H7 (cell line): ENCODE results near the gene GMDS. TPM values are rescaled to one million over a fixed set of nuclear protein-coding genes. Genes with fewer than 3 reads are reported as not detected.

Source experiments
- DNase-seq: peaks from one replicate; pipeline ENCODE4 v3.0.0; 2012
- H3K27me3 ChIP-seq: 2 replicates; pipeline ENCODE4 v1.6.0; 2011; ENCODE audit warnings: mild to moderate bottlenecking, low read length; ENCODE audit not compliant: control insufficient read depth, insufficient read depth
- H3K36me3 ChIP-seq: replicated peaks from 2 replicates; pipeline ENCODE4 v1.5.1; 2011; ENCODE audit warnings: low read length; ENCODE audit not compliant: control insufficient read depth, insufficient read depth
- H3K4me3 ChIP-seq: 2 replicates; pipeline ENCODE4 v1.5.1; 2011; ENCODE audit warnings: low read depth, mild to moderate bottlenecking, control low read depth, low read length, moderate library complexity; ENCODE audit not compliant: insufficient read depth
- total RNA-seq: library from RNA; depleted of rRNA; stranded (reverse); fragments of >200 nt; shearing (Covaris generic); gene quantifications from 2 replicates; pipeline ENCODE4 v1.2.3, GENCODE V29; 2014

The GMDS gene
- total RNA-seq, 1 experiment from 2014 or later = 9.0 TPM

- DNase-seq = no peak
- H3K4me3 ChIP-seq = no peak overlapping the region
- no peaks in the 10 kb centered on the region for H3K36me3 ChIP-seq
- no peaks in the 10 kb centered on the region for H3K27me3 ChIP-seq
Measured at GRCh38 chr6:1884313-1884712, 361.1 kb downstream of the GMDS start.

DNA sequence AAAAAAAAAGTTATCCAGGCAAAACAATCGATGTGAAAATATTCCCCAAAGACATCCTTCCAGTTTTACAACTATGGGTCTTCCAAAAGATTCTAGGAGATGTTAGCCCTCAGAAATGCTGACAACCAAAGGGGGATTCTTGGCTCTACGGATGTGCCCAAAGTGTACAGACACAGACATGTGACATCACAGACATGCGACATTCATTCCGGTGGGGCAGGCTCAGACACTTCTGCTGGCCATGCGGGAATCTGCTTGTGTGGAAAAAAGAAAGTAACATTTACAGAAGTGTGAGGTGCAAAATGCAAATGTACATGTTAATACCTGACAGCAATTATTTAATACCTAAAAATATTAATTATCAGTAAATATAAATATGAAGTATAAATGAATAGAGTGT is 367.1 kb downstream of the GMDS start:
- Histone ChIP-seq H3K4me3 (no peak overlapping the region), H3K36me3 (no peaks in the 10 kb centered on the region), H3K27me3 (no peaks in the 10 kb centered on the region)
- DNase-seq = no peak

GRCh38 chr6:1873781-1874180 is 371.6 kb downstream of the GMDS start:
- Histone ChIP-seq H3K4me3 (no peak overlapping the region), H3K36me3 (no peaks in the 10 kb centered on the region), H3K27me3 (no peaks in the 10 kb centered on the region)
- no peak for DNase-seq

GRCh38 chr6:1872649-1873131 is 372.7 kb downstream of the GMDS start:
- Histone ChIP-seq H3K4me3 (no peak overlapping the region), H3K27me3 (no peaks in the 10 kb centered on the region), H3K36me3 (no peaks in the 10 kb centered on the region)
- DNase-seq = peak; percentile 26

GRCh38 chr6:1871724-1872315 is 373.6 kb downstream of the GMDS start:
- Histone ChIP-seq H3K27me3 (no peaks in the 10 kb centered on the region), H3K4me3 (no peak overlapping the region), H3K36me3 (no peaks in the 10 kb centered on the region)
- no peak for DNase-seq

DNA sequence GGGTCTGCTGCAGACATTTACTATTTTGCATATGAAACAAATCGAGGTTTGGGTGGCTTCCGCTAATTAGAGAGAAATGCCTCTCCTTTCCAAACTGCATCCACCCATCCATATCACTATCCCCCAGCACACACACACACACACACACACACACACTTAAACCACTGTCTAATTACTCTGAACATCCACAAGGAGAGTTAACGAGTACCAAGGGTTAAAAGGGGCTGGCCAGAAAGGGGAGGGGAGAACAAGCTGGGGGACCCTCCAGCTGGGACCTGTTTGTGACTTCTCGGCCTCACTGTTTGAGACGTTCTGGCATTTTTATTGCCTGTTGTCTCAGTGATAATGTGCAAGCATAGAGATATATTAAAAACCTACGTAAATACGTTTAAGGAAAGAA is 374.5 kb downstream of the GMDS start:
- no peaks in the 10 kb centered on the region for H3K27me3 ChIP-seq
- H3K4me3 ChIP-seq = no peak overlapping the region
- DNase-seq = no peak
- H3K36me3 ChIP-seq = no peaks in the 10 kb centered on the region

DNA sequence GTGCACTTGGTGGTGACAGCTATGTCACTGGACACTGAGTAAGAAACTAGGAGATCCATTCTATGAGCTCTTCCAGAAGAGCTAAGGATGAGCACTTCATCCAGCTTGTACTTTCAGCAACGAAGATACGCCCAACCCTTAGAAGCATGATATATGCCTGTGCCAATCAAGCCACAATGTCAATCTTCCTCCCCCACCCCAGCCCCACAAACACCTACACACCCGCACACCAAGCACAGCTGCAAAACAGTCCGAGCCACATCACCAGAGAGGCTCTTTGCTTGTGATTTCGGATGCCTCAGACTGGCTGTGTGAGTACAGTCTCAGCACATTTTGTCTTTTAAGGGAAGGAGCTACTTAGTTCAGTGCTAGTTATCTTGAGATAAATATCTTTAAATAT is 375.2 kb downstream of the GMDS start:
- Histone ChIP-seq H3K36me3 (no peaks in the 10 kb centered on the region), H3K27me3 (no peaks in the 10 kb centered on the region), H3K4me3 (no peak overlapping the region)
- no peak for DNase-seq

DNA sequence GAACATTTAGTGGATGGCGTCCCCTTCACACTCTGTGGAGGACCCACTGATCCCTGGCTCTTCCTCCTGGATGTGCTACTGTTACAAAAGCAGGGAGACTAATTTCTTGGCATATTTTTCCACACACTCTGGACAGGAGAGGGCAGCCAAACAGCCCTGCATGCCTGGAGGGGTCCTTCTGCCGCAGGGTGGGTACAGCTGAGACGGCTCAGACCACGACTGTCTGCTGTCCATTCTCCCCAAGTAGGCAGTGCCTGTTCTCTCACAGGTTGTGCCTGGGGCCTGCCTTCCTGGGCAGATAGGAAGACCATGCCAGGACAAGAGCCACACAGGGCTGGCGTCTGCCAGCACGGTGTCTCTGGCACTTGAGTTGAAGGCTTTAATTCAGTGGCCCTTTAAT is 375.6 kb downstream of the GMDS start:
- no peak for DNase-seq
- Histone ChIP-seq H3K36me3 (no peaks in the 10 kb centered on the region), H3K4me3 (no peak overlapping the region), H3K27me3 (no peaks in the 10 kb centered on the region)

GRCh38 chr6:1869308-1869707 is 376.1 kb downstream of the GMDS start:
- no peak for DNase-seq
- Histone ChIP-seq H3K4me3 (no peak overlapping the region), H3K36me3 (no peaks in the 10 kb centered on the region), H3K27me3 (no peaks in the 10 kb centered on the region)

DNA sequence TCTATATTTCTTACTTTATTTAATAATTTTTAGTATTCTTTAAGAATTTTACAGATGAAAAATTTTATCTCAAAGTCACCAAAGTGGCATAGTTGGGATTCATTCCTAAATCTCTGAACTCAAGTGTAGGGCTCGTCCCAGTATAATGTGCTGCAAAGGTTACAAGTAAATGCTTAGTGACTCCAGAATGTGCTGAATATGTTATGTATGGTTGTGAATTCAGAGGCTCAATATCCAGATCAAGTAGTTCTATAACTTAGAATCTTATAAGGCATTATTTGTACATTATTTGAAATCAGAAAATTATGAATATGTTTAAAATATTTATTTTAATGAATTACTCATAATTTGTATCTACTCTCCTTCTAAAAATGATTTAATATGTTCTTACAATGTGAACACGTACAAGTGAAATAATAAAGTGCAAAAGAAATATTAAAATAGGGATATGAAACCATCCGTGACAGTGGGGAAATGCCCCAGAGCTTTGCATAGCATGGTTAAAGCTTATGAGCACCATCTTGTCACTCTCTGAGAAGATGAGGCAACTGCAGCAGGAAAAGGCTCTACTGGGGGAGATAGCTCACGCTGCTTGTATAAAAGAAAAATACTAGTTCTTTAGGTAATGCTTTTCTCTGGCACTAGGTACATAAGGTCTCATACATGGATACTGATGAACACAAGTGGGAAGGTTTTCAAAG is 376.7 kb downstream of the GMDS start:
- no peak overlapping the region for H3K4me3 ChIP-seq
- no peaks in the 10 kb centered on the region for H3K27me3 ChIP-seq
- no peak for DNase-seq
- H3K36me3 ChIP-seq = no peaks in the 10 kb centered on the region

DNA sequence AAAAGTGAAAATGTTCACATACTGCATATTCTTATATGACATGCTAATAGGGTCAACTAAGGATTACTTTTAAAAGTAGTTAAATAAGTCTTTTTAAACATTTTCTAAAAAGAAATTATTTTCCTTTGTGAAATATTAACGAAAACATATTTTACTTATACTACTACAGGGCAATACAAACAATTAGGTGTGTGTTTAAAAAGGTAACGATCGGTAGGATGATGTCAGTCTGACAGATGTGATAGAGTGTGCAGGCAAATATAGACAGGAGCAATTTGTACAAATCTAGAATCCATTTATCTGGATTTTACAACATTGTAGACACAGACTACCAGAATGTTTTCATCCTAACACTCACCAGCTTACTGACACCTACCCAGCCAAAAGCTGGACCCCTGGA is 378.2 kb downstream of the GMDS start:
- H3K27me3 ChIP-seq = no peaks in the 10 kb centered on the region
- H3K36me3 ChIP-seq = no peaks in the 10 kb centered on the region
- H3K4me3 ChIP-seq = no peak overlapping the region
- no peak for DNase-seq

DNA sequence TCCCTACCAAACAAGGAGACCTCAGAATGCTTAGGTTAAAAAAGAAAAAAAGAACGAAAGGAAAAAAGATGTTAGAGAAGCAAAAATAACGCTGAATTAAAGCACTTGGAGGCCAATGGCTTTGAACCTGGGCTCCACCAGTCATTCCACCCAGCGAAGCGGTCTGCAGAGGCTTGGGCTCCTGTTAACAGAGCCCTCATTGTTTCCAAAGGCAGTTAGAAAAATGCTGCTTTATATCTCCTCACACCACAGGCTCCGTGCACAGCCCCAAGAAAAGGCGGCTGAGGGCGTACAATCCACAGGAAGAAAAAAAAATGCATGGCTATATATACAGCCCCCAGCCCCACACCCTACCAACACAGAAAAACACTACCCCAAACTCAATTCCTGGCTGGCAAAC is 379.8 kb downstream of the GMDS start:
- DNase-seq = no peak
- no peak overlapping the region for H3K4me3 ChIP-seq
- no peaks in the 10 kb centered on the region for H3K27me3 ChIP-seq
- no peaks in the 10 kb centered on the region for H3K36me3 ChIP-seq

- no peaks in the 10 kb centered on the region for H3K36me3 ChIP-seq
- H3K4me3 ChIP-seq = no peak overlapping the region
- DNase-seq = no peak
- no peaks in the 10 kb centered on the region for H3K27me3 ChIP-seq
Measured at GRCh38 chr6:1864496-1864895, 380.9 kb downstream of the GMDS start.

GRCh38 chr6:1862411-1862810 is 383.0 kb downstream of the GMDS start:
- Histone ChIP-seq H3K36me3 (no peaks in the 10 kb centered on the region), H3K27me3 (no peaks in the 10 kb centered on the region), H3K4me3 (no peak overlapping the region)
- no peak for DNase-seq

- no peak overlapping the region for H3K4me3 ChIP-seq
- H3K27me3 ChIP-seq = no peaks in the 10 kb centered on the region
- DNase-seq = no peak
- no peaks in the 10 kb centered on the region for H3K36me3 ChIP-seq
Measured at GRCh38 chr6:1860756-1861348, 384.6 kb downstream of the GMDS start.
